NCI-H524 (cell line): ENCODE results near the gene UBR3.
"Not testable (repeated sequence)": the region's sequence is repeated elsewhere in the genome, so short reads cannot be mapped to it uniquely, and the experiment has no call there.

ENCODE experiments used
- DNase-seq, 2 experiments: peaks; one replicate each; lab custom pipeline; 2025; lab: John Stamatoyannopoulos, UW

UBR3 gene

DNA sequence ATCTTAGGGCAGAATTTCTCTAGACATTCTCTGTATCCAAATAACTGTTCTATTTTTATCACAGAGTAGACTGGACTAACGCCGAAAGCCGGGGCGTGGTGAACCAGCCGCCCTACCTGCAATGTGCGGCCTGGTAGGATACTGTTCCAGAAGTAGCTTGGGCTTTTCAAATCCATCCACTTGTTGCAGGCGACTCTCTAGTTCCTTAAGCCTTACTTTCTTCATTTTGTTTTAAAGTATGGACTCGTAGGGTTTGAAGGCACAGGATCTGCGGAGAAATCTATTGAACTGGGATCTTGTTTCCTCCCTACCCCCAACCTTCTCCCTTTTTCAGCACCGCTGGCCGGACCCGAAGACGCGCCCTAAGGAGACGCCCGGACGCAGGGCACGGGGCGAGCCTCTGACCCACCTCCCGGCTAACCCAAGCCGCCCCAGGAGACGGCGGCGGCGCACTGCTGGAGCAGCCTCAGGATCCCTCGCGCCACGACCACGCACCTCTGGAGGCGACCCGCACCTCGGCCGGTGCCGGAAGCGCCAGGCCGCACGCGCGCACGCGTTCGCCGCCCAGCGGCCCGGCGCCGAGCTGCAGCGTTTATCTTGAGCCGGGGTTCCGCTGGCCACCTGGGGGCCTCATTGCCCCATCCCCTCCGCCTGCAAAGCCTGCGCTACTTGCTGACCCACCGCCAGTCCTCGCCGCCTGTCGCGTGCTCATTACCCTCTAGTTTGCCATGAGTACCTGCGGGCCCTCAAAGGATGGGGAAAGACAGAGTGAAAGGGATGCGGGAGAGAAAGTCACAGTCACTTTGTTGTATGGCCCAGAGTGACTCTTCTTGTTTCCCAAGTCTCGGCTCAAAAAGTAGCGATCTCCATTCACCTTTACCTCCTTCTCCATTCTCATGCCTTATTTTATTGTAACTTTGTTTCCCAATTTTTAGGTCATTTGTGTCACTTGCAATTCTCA is 2.6 kb upstream of the UBR3 start, which contains the start of gene METTL5:
METTL5 (minus strand) TSS at position 533 of the 961 bp plus-strand sequence; CDS start at position 225, 308 bp downstream.
- peak; percentile 68 to 83 for DNase-seq

DNA sequence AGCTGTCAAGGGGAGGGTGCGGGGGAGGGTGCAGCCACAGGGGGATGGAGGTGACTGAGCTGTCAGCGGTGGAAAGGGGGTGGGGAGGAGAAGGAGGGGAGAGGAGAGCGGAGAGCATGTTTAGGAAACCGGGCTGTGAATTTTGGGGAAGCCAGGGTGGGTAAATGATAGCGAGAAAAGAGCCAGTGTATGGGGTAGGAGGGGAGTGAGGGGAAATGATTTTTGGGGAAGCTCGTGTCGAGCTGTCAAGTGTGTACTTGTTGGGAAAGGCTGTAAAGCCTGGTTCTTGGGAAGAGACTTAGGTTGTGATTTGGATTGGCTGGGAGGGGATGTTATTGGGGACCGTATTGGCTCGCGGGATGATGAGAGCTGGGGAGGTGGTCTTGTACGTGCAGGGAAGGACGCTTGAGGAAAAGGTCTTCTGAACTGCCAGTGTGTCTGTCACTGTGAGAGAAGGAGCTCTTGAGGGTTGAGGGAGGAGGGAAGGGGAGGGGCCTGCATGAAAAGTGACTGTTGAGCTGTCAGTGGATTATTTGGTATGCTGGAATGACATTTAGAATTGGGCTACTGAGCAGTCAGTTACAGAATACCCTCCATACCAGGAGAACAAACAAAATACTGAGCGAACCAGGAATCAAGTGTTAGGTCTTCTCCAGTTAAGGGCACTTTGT is 1.0 kb downstream of the UBR3 start:
- peak; percentile 19 to 57 for DNase-seq

- no peak for DNase-seq
Observed at GRCh38 chr2:169834401-169834800, 7.1 kb downstream of the UBR3 start.

GRCh38 chr2:169838743-169839489 is 11.7 kb downstream of the UBR3 start:
- no peak for DNase-seq

- no peak for DNase-seq
Observed at GRCh38 chr2:169839954-169840746, 12.9 kb downstream of the UBR3 start.

GRCh38 chr2:169840747-169841142 is 13.5 kb downstream of the UBR3 start:
- no peak for DNase-seq

GRCh38 chr2:169841625-169842024 is 14.4 kb downstream of the UBR3 start:
- not testable (repeated sequence) for DNase-seq

GRCh38 chr2:169845016-169845415 is 17.8 kb downstream of the UBR3 start:
- DNase-seq: no peak

DNA sequence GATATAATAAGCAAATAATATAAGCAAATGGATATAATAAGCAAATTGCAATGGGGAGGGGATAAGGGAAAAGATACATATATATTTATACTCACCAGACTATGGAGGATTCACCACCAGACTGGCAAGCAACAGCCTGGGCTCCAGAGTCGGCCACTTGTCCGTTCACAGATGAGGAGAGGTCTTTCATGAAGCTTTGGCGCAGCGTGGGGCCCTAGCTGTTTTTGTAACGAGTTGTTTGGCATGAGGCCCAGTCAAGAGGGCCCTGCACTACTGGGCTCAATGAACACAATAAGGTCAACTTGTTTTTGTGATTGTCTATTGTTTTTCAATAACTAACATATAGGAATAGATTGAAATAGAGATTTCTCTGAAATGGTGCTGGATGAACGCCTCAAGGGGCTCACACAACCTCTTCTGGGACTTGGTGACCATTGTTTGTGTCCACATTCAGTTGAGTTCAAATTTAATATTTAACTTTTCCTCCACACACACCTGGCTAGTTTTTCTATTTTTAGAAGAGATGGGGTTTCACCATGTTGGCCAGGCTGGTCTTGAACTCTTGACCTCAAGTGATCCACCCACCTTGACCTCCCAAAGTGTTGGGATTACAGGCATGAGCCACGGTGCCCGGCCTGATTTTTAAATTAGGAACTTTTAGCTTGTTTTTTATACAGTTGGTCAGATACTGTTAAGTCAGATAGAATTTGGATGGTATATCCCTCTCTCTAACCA is 21.9 kb downstream of the UBR3 start:
- not testable (repeated sequence) for DNase-seq

- no peak for DNase-seq
Observed at GRCh38 chr2:169849710-169850109, 22.5 kb downstream of the UBR3 start.

DNA sequence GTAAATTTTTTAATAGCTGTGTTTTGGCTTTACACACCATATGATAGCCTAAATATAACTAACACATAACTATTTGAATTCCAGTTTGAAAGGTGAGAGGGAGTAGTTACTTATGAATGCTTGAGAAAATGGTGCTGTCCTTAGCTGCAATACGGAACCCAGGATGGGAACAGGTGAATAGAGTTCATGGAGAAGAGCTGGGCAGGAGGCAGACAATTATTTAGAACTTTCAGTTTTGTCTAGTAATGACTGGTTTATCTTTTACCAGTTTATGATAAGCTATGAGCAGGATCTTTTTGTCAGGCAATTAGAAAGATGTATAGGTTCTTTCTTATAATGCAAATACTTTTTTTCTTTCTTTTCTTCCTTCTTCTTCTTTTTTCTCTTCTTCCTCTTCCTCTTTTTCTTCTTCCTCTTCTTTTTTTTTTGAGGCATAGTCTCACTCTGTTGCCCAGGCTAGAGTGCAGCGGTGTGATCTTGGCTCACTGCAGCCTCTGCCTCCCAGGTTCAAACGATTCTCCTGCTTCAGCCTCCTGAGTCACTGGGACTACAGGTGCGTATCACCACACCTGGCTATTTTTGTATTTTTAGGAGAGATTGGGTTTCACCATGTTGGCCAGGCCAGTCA is 25.9 kb downstream of the UBR3 start:
- no peak for DNase-seq

GRCh38 chr2:169855281-169856258 is 28.3 kb downstream of the UBR3 start:
- DNase-seq: not testable (repeated sequence)

GRCh38 chr2:169859423-169859822 is 32.2 kb downstream of the UBR3 start:
- DNase-seq: no peak

DNA sequence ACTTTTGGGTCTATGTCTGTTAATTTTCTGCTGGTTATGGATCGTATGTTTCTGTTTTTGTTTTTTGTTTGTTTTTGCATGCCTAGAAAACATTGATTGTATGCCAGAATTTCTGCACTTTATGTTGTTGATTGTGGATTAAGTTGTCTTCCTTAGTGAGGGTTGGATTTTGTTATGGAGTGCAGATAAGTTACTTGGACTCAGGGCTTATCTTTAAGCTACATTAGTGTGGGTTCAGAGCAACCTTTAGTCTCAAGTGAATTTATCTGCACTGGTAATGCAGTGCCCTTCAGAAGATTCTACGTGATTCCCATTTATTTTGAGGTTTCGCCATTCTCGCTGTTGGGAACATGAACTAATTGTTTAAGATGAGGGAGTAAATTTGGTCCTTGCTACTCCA is 32.9 kb downstream of the UBR3 start:
- DNase-seq: no peak

DNA sequence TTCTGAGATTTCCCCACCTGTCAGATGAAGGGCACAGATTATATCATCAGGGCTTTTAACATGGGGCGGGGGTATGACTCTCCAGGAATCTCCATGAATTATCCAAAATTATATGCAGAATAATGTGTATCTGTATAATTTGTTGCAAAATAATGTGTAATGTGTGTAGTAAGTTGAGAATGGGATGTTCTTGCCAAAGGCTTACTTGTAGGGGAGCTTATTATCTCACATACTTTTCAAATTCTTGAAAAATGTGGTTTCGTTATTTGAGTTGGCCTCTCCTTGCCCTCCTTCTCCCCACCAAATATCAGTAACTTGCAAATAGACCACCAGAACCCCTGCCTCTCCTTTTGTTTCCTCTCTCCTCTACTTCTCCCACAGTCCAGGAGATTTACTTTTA is 35.6 kb downstream of the UBR3 start:
- no peak for DNase-seq

- DNase-seq: no peak
Observed at GRCh38 chr2:169865492-169865891, 38.2 kb downstream of the UBR3 start.

DNA sequence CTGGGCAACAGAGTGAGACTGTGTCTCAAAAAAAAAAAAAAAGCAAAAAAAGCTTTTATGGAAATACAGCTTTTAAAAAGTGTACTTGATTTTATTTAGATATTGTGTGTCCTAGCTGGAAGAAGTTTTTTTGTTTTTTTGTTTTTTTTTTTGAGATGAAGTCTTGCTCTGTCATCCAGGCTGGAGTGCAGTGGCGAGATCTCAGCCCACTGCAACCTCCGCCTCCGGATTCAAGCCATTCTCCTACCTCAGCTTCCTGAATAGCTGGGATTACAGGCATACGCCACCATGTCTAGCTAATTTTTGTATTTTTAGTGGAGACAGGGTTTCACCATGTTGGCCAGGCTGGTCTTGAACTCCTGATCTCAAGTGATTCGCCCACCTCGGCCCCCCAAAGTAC is 39.0 kb downstream of the UBR3 start:
- not testable (repeated sequence) for DNase-seq

DNA sequence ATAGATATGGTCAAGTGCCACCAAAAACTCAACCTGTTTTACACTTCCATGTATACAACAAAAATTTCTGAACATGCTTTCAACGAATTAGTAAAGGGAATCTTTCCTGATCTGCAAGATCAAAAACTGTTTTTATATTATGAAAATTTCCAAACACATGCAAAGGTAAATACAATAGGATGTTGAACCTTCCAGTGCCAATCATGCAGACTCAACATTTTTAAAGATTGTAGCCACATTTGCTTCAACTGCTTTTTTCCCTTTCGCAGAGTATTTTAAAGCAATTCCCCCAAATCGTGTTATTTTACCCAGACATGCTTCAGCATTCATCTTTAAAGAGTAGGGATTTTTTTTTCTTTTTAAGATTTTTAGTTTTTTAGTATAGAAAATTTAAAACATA is 40.3 kb downstream of the UBR3 start:
- DNase-seq: no peak

GRCh38 chr2:169868951-169869350 is 41.7 kb downstream of the UBR3 start:
- DNase-seq: no peak
